Stimulated activated CD4-positive, alpha-beta T cell treated with anti-CD3 and anti-CD28 coated beads, Interleukin-2, amount 100 ng/mL, for 48 hours (primary cell): ENCODE measurements around the gene SLC39A10.

Experiments used
- DNase-seq, 2 donors: peaks; one replicate each; pipeline ENCODE4 v3.0.0-alpha.2; 2020

The SLC39A10 gene

DNA sequence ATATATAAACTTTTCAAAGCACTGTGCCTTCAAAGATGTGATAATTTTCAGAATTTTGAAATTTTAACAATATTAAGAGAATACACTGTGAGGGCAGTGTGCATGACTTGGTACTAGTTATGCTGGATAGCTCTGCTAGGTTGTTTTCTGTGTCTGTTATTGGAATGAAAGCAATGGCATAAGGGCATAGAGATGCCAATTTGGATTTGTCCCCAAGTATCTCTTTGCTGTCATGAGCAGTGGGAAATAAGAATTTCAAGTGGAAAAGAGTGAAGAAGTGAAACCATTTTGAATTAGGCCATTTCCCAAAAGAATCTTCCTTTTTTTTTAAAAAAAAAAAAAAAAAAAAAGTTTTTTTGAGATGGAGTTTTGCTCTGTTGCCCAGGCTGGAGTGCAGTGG, 76.8 kb downstream of the SLC39A10 start:
- DNase-seq = no peak

DNA sequence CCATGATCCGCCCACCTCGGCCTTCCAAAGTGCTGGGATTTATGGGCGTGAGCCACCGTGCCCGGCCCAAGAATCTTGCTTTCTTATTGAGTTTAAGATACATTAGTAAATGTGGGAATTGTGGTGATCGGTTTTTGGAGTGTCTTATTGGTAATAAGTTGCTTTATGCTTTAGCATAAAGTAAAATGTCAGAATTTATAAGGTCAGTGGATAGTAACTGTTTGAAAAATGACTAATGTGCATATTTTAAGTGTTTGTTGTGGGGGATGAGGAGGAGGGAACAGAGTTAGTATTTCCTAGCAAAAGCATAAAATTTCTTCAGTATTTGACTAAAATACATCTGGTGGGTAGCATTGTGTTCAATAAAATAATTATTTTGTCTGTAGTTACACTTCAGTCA, 77.4 kb downstream of the SLC39A10 start:
- DNase-seq = no peak

DNA sequence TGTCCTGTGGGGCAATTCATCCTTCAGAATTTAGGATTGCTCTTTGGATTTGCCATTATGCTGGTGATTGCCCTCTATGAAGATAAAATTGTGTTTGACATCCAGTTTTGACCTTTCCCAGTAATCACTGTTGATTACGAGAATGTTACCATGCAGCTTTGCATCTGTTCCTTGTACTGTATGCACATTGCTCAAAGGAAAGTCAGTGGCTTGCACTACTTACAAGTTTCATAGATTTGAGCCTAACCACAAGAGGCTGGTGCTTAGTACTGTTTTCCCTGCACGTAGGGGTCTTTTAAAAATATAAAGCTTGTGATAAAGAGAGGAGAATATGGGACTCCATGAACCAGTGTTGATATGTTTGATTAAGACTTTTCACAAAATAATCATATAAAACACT, 77.9 kb downstream of the SLC39A10 start:
- no peak for DNase-seq

DNA sequence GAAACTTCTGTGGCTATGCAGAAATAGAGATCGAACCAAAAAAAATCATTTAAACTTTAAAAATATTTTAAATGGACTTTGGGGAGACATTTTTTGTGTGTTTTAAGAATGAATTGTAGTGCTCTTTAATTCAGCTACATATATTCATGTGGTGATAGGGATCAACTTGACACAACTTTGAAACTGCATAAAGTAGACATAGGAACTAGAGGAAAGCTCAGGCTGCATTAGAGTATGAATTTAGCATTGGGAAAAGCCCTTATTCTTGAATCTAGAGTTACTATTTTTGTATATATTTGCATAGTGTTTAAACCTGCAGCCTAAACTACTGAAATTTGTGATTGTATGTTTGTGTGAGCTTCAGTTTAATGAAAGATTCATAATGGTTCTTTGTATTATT, 78.3 kb downstream of the SLC39A10 start:
- DNase-seq = no peak

DNA sequence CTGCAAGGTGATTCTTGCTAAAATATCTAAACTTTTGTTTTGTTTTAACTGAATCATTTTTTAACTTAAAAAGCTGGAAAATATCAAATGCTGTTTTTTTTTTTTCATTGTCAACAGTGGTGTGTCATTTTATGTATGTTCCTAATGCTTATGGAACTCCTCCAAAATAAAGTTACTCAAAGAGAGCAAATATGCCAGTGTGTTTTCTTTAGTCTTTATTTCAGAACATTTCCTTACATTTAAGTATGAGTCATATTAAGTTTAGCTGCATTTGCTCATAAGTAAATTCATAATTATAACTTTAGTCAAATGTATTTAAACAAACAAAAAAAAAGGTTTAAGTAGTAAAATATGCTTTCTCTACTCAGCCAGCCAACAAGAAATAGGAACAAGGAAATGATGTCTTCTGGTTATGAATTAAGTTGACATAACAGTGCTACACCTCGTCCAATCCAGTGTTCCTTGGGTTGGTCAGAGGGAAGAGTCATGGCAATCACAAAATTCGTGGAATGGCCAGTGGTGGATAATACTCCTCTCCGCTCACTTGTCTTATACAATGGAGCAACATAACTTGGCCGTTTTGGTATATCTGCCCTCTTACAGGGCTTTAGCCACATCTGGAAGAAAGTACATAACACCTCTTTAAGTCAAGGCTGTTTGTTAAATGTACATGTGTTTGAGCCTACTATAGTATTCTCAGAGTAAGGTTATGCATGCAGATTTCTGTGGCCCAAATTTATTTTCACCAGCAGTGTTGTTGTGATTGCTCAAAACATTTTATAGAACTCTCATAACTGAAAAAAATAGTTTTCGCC, 80.7 kb downstream of the SLC39A10 start:
- DNase-seq = no peak

DNA sequence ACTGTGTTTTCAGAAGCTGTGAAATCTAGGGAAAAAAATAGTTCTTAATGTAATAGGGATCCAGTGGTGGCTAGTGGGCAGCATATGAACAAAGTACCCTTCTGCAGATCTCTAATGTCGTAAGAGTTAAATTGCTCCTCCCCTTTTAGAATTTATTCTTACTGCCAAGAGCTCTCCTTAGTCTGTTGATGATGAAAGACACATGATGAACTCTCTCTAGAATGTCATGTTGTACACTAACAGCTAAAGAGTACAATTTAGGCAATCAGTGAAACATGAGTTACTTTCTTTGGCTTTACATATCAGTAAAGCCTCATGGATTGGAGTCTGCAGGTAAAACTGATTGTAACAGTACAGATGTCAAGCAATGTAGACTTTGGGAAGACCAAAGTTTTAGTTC, 84.2 kb downstream of the SLC39A10 start:
- no peak for DNase-seq

DNA sequence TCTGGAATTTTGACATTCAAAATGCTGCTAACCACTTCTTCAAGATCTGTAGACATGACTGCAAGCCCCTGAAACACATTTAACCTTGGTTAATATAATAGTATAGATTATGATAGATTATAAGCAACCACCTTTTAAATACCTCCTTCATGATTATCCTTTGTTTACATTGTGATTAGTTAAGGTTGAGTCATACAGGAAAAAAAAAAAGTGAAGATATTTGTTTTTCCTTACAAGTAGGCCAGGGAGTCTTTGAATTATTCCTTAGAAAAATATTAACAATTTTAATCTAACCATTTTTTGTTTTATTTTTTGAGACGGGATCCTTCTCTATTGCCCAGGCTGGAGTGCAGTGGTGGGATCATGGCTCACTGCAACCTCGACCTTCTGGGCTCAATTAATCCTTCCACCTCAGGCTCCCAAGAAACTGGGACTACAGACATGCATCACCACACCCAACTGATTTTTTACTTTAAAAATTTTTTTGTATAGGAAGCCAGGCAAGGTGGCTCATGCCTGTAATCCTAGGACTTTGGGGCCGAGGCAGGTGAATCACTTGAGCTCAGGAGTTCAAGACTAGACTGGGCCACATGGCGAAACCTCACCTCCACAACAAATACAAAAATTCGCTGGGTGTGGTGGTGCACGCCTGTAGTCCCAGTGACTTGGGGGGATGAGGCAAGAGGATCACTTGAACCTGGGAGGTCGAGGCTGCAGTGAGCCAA, 99.4 kb downstream of the SLC39A10 start:
- no peak for DNase-seq

DNA sequence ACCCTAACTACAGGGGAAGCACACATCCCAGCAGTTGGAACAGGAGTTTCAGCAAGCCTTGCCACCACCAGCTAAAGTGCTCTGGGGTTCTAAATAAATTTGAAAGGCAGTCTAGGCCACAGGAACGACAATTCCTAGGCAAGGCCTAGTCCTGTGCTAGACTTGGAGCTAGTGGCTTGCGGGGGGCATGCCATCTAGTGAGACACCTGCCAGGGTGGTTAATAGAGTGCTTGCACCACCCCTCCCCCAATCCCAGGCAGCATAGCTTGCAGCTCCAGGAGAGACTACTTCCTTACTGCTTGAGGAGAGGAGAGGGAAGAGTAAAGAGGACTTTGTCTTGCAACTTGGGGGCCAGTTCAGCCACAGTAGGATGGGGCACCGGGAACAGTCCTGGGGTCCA, 101.8 kb downstream of the SLC39A10 start:
- DNase-seq = no peak

DNA sequence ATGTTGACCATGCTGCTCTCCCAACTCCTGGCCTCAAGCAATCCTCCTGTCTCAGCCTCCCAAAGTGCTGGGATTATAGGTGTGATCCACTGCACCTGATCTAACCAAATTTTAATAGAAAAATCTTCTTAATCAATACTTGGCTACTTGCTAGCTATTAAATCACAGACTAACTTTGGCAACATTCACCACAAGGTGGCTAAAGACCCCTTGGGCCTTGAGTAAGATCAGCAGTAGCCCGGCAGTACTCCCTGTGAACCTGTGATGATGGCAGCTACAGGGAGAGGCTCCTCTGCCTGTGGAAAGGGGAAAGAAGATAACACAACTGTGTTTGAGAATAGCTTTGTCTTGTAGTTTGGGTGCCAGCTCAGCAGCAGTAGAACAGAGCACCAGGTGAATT, 102.9 kb downstream of the SLC39A10 start:
- no peak for DNase-seq

DNA sequence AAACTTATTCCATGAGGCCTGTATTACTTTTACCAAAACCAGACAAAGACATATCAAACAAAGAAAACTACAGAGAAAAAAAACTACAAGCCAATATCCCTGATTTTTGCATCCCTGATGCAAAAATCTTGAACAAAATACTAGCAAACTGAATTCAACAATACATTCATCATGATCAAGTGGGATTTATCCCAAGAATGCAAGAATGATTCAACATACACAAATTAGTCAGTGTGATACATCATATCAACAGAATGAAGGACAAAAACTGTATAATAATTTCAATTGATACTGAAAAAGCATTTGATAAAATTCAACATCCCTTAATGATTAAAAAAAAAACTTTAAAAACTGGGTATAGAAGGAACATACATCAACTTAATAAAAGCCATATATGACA, 106.8 kb downstream of the SLC39A10 start:
- no peak for DNase-seq

DNA sequence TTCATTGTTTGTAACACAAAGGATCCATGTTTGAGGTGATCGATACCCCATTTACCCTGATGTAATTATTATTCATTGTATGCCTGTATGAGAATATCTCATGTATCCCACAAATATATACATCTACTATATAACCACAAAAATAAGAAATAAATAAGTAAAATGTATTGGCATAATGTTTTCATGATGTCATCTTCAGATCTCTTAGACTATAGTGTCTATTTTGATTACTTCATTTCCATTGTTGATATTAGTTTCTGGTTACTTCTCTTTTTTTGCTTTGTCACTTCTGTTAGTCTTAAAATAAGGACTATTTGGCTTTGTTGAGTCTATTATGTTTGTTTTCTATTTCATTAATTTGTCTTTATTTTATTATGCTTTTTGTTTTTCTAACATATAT, 109.7 kb downstream of the SLC39A10 start:
- no peak for DNase-seq

DNA sequence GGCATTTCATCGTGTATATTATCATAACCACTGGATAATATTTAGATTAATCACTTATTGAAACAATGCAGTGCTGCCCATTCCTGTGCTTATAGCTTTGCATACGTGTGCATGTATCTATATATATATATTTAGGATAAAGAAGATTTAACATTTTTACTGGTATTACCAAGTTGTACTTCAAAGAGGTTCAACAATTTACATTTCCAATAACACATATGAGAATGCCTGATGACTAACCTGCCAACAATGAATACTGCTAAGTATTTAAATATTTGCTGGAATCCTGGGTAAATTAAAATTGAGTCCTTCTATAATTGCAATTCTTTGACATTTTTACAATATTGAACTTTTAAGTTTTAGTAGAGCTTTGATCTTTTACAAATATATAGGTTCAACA, 111.4 kb downstream of the SLC39A10 start:
- no peak for DNase-seq

DNA sequence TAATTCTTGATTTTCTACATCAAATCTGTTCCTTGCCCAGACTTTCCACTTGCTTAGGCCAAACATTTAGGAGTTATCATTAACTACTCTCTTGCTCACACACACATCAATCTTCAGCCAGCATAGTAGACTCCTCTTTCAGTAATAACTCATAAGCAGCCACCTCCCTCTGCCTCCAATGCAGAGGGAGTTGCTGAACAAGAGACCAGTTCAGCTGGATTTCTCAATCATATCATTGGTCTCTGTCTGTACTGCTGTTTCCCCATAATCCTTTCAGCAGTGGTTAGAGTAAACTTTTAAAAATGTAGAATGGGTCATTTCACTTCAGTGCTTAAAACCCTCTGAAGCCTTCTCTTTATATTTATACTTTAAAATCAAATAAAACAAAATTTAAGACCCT, 112.9 kb downstream of the SLC39A10 start:
- no peak for DNase-seq

DNA sequence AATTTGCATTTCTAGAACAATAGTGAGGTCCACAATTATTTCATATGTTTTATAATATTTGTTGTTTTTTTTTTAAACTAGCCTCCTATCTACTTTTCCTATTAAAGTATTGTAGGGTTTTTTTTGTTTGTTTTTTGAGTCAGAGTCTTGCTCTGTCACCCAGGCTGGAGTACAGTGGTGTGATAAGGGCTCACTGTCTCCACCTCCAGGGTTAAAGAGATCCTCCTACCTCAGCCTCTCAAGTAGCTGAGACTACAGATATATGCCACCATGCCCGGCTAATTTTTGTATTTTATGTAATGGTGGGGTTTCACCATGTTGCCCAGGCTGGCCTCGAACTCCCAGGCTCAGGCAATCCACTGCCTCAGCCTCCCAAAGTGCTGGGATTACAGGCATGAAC, 122.5 kb downstream of the SLC39A10 start:
- no peak for DNase-seq

DNA sequence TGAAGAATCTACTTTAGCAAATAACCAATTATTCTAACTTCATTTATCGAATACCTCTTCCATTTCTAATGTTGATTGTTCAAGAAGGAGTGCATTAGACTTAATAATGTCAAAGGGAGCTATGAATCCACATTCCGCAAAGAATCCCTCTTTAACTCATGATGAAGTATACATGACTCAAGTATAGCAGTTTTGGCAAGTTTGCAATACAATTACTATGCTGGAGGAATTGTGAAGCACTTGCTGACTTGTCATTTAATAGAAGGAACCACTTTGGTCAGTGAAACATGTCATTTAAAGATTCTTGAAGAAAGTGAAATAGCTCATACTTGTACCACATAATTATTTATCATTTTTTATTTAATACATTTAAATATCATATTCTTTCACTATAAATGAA, 125.1 kb downstream of the SLC39A10 start:
- DNase-seq = no peak
